ENCODE data around the gene NLGN3. TPM values are rescaled to one million over a fixed set of nuclear protein-coding genes. Genes with fewer than 3 reads are reported as not detected.

Gene NLGN3
- total RNA-seq, 1 experiment from 2014 or later, result 0.28 TPM

DNA sequence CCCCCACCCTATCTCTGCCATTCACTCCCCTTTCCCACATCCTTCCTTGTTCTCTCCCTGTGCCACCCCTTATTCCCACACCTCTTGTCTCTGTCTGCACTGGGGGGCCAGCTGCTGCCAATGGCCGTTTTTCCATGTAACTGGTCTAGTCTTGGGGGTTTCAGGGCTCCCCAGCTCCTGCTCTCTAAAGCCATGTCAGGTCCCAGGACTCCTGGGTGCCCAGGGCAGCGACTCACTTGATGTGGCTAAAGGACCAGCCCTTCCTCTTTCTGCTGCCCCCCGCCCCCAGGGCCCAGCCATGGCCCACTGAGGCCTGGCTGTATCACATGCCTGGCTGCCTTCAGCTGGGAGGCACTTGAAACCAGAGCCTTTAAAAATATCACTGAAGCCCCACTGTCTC, 10.0 kb downstream of the NLGN3 start:
- ChIA-PET CTCF (no interaction called here), POLR2A (no interaction called here)
- H3K9me3 ChIP-seq (ENCODE audit: control insufficient read depth, insufficient read depth, low read depth, low read length), result no peaks in the 10 kb centered on the region
- in situ Hi-C loops (cut with HindIII; ENCODE audit: low pct_unique_long_range_greater_than_20kb, low sequenced_read_pairs) (no loop called here), intact Hi-C loops (cut with micrococcal nuclease; ENCODE audit: unreplicated experiment) (no loop called here)
- no peak overlapping the region for H3K27ac ChIP-seq (ENCODE audit: low read length)
- ATAC-seq (no peak), DNase-seq (ENCODE audit: low read depth, low spot score) (no peak)
- no peak overlapping the region for H3K4me3 ChIP-seq (ENCODE audit: low read depth in 2 of 2, low read length in 2 of 2)
- no peaks in the 10 kb centered on the region for H3K27me3 ChIP-seq (ENCODE audit: control insufficient read depth, insufficient read depth, low read length)
- no TSS peak for BruUV-seq (replicated peaks)
- H3K36me3 ChIP-seq (ENCODE audit: control insufficient read depth, insufficient read depth, low read length), result no peaks in the 10 kb centered on the region
- H3K4me1 ChIP-seq (ENCODE audit: control insufficient read depth, insufficient read depth, low read length), result no peaks in the 10 kb centered on the region
- TF ChIP-seq SIN3A (IDR thresholded peaks at IDR 0.05; ENCODE audit: borderline replicate concordance, insufficient read depth, low read depth, low read length) (no peak), TCF7L2 (IDR thresholded peaks at IDR 0.05; ENCODE audit: low read depth, low read length) (no peak), POLR2AphosphoS5 (IDR thresholded peaks at IDR 0.05; ENCODE audit: low read depth, low read length) (no peak)
- TF ChIP-seq, protein P1, sequence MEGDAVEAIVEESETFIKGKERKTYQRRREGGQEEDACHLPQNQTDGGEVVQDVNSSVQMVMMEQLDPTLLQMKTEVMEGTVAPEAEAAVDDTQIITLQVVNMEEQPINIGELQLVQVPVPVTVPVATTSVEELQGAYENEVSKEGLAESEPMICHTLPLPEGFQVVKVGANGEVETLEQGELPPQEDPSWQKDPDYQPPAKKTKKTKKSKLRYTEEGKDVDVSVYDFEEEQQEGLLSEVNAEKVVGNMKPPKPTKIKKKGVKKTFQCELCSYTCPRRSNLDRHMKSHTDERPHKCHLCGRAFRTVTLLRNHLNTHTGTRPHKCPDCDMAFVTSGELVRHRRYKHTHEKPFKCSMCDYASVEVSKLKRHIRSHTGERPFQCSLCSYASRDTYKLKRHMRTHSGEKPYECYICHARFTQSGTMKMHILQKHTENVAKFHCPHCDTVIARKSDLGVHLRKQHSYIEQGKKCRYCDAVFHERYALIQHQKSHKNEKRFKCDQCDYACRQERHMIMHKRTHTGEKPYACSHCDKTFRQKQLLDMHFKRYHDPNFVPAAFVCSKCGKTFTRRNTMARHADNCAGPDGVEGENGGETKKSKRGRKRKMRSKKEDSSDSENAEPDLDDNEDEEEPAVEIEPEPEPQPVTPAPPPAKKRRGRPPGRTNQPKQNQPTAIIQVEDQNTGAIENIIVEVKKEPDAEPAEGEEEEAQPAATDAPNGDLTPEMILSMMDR (IDR thresholded peaks at IDR 0.05), result no peak
- TF ChIP-seq, protein P2, sequence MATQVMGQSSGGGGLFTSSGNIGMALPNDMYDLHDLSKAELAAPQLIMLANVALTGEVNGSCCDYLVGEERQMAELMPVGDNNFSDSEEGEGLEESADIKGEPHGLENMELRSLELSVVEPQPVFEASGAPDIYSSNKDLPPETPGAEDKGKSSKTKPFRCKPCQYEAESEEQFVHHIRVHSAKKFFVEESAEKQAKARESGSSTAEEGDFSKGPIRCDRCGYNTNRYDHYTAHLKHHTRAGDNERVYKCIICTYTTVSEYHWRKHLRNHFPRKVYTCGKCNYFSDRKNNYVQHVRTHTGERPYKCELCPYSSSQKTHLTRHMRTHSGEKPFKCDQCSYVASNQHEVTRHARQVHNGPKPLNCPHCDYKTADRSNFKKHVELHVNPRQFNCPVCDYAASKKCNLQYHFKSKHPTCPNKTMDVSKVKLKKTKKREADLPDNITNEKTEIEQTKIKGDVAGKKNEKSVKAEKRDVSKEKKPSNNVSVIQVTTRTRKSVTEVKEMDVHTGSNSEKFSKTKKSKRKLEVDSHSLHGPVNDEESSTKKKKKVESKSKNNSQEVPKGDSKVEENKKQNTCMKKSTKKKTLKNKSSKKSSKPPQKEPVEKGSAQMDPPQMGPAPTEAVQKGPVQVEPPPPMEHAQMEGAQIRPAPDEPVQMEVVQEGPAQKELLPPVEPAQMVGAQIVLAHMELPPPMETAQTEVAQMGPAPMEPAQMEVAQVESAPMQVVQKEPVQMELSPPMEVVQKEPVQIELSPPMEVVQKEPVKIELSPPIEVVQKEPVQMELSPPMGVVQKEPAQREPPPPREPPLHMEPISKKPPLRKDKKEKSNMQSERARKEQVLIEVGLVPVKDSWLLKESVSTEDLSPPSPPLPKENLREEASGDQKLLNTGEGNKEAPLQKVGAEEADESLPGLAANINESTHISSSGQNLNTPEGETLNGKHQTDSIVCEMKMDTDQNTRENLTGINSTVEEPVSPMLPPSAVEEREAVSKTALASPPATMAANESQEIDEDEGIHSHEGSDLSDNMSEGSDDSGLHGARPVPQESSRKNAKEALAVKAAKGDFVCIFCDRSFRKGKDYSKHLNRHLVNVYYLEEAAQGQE (IDR thresholded peaks at IDR 0.05; ENCODE audit: insufficient read depth in 1 of 2, low read depth in 2 of 2, low read length in 1 of 2), result no peak

DNA sequence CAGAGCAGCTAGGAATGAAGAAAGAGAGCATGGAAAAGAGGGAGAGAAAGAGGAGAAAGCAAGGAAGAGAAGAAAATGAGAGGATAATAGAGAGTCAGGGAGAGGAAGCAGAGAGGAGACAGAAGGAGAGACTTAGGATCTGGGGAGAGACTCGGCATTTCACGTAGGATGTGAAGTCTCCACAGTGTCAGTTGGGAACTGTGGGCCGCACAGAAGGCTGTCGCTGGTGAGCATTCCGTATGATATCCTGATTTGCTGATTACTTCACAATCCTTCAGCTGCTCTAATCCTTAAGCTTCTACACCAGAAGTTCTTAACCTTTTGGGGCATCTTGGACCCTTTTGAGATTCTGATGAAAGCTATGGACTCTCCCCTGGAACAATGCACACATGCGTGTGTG, 14.0 kb downstream of the NLGN3 start:
- Histone ChIP-seq H3K27me3 (ENCODE audit: control insufficient read depth, insufficient read depth, low read length) (no peaks in the 10 kb centered on the region), H3K9me3 (ENCODE audit: control insufficient read depth, insufficient read depth, low read depth, low read length) (no peaks in the 10 kb centered on the region), H3K4me3 (ENCODE audit: low read depth in 2 of 2, low read length in 2 of 2) (no peak overlapping the region), H3K36me3 (ENCODE audit: control insufficient read depth, insufficient read depth, low read length) (no peaks in the 10 kb centered on the region), H3K27ac (ENCODE audit: low read length) (no peak overlapping the region), H3K4me1 (ENCODE audit: control insufficient read depth, insufficient read depth, low read length) (no peaks in the 10 kb centered on the region)
- TF ChIP-seq, protein P2 (IDR thresholded peaks at IDR 0.05; ENCODE audit: insufficient read depth in 1 of 2, low read depth in 2 of 2, low read length in 1 of 2), result no peak
- TF ChIP-seq TCF7L2 (IDR thresholded peaks at IDR 0.05; ENCODE audit: low read depth, low read length) (no peak), POLR2AphosphoS5 (IDR thresholded peaks at IDR 0.05; ENCODE audit: low read depth, low read length) (no peak)
- TF ChIP-seq, protein P1 (IDR thresholded peaks at IDR 0.05), result no peak
- no peak for ATAC-seq
- intact Hi-C loops (cut with micrococcal nuclease; ENCODE audit: unreplicated experiment) (no loop called here), in situ Hi-C loops (cut with HindIII; ENCODE audit: low pct_unique_long_range_greater_than_20kb, low sequenced_read_pairs) (no loop called here)
- no peak for DNase-seq (ENCODE audit: low read depth, low spot score)
- ChIA-PET POLR2A (no interaction called here), CTCF (no interaction called here)
- no TSS peak for BruUV-seq (replicated peaks)

All from Panc1 (cell line).